ENCODE results near the gene TNFRSF8.

Gene TNFRSF8

DNA sequence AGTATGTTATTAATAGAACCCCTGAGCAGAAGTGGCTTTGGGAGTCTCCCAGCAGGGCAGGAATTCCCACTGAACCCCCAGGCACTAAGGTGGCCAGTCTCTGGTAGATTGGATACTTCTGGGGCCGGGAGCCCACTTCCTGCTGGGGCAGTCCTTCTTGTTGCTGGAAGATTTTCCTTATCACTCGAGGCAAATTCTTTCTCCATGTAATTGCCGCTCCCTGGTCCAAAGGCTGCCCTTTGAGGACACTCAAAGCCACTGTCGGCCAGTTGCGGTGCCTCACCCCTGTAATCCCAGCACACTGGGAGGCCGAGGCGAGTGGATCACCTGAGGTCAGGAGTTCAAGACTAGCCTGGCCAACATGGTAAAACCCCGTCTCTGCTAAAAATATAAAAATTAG, 81.1 kb downstream of the TNFRSF8 start:
- no peak for DNase-seq

DNA sequence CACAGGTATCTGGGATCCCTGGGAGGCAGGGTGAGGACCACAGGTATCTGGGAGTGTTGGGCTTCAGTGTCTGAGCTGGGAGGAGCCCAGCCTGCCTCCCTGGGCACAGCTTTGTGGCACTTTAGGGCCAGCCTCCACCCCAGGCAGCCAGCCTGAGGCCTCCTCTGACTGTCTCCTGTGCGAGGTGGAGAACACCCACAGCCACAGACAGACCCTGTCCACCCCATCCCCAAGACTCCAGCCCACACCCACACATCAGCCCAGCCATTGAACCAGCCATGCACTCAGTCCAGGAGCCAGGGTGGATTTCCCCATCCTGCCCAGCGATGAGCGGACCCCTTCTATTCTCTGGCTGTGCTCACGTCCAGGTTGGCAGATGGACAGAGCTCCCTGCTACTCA, 81.9 kb downstream of the TNFRSF8 start:
- no peak for DNase-seq

DNA sequence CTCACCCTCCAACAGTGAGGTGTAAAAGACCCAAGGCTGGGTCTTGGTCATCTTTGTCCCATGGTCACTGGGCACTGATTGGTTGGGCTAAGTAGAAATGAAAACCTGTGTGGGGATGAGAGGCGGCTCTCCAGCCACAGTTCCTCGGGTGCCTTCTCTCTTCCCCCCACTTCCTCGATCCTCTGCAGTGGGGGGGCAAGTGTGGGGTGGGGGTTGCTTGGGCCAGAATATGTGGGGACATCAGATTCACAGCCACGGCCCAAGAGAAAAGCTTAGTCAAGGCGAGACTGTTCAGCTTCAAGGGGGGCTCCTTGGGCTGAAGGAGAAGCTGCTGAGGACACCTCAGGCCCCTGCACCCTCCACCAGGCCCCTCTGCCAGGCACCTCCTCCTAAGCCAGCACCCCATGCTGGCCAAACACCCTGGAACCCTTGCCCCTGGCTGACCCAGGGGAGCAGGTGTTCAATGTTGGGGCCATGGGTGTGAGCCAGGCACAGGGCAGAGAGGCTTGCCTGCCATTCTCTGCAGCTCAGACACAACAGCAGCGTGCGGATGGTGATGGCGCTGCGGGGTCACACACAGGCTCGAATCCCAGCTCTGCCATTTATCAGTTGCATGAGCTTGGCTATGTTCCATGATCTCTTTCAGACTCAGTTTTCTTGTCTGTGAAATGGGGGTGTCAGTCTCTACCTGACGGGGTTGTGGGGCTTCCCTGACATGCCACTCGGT, 82.7 kb downstream of the TNFRSF8 start:
- DNase-seq: no peak

DNA sequence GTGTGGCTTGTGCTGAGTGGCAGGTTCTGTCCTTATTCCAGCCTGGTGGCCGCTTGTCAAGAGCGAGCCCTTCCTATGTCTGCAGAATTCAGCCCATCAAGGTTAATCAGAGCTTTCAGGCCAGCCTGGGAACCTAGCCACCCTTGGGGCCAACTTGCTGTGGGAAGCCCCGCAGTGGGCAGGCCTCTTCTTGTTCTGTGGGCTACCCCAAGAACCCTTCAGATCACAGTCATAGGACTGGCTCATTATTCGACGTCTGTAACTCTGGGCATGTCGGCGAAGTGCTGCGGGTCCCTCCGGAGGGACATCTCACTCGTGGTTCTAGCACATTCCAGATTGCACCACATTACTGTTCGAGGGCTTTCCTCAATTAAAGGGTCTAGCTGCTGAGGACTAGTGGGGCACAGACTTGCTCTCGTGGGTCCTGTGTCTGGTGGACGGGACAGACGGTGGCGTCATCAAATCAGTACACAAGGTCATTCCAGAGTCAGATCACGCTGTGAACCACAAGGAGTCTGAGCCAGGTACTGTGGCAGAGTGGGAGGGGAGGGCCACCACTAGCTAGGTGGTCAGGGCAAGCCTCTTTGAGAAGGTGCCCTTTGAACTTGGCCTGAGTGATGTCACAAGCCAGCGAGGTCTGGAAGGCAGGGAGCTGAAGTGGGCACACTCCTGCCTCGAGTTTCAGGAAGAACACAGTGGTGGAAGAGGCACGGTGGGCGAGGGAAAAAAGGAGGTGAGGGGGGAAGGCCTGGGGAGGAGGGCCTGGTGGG, 83.4 kb downstream of the TNFRSF8 start:
- no peak for DNase-seq

DNA sequence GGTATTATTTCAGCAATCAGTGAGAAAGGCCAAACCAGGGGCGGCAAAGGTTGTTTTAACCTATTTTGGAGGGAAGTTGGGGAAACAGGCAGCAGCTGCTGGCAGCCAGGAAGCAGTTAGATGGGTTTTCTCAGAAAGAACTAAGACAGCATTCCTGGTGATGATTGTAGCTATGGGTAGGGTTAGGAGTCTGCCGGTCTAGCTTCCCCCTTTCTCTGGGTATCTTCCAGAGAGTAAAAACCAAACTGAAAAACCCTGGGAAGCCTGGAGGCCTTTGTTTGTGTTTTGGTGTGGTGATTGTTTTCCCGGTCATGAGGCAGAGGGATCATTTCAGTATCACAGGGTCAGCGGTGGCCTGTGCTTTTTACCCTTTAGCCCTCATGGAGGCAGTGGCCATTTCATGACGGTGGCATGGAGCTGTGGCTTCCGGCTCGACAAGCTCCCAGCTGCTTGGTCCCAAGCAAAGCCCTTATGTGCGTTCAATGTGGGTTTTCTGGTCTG, 84.1 kb downstream of the TNFRSF8 start:
- DNase-seq: no peak

DNA sequence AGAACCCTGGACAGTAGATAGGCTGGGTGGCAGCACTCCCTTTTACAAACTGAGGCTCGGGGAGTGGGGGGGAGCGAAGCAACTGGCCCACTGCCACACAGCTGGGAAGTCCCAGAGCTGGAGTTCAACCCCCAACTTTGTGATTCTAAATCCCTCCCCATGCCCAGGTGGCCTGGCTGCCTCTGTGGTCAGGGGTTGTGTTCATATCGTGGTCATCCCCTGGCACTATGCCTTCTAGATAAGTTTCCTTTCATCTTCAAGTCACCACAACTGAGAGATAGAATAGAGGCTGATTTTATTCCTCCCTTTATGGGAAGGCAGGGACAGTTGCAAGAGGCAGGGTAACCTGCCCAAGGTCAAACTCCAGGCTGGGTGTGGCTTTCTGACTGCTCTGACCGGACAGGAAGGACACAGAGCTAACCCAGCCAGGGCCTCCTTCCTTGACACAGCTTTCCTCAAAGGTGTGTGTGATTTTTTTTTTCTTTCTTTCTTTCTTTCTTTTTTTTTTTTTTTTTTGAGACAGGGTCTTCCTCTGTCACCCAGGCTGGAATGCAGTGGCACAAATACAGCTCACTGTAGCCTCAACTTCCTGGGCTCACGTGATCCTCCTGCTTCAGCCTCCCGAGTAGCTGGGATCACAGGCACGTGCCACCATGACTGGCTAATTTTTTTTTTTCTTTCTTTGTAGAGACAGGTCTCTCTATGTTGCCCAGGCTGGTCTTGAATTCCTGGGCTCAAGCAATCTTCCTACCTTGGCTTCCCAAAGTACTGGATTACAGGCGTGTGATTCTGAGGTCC, 85.3 kb downstream of the TNFRSF8 start:
- DNase-seq: no peak

DNA sequence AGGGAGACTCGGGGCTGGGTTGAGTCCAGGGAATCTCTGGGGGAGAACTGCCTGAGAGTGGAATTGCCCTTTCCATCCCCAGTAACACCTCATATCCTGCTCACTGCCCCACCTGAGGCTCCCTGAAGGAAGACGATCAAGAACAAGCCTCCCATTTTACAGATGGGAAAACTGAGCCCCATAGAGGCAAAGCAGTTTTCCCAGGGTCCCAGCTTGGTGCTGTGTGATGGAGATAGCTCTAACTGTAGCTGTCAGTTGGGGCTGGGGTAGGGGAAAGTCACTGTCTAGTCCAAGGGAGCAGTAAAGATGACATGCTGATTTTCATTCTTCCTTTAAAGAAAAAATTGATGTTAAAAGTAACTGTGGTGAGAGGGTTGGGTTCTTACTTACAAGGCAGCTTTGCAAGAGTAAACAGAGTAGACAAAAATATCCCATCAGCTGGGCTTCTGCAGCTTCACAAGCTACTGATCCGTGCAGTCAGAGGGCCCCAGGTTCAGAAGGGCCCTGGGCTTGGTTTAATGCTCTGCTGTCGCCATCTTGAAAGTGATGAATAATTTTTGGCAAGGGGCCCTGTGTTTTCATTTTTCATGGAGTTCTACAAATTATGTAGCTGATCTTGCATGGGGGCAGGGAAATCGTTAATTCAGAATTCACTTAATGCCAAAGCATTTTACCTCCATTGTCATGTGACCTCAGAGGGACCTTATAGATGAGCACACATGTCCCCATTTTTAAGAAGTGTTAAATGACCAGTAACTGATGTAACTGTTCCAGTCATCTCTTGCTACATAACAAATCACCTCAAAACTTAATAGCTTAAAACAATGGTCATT, 86.1 kb downstream of the TNFRSF8 start:
- no peak for DNase-seq

DNA sequence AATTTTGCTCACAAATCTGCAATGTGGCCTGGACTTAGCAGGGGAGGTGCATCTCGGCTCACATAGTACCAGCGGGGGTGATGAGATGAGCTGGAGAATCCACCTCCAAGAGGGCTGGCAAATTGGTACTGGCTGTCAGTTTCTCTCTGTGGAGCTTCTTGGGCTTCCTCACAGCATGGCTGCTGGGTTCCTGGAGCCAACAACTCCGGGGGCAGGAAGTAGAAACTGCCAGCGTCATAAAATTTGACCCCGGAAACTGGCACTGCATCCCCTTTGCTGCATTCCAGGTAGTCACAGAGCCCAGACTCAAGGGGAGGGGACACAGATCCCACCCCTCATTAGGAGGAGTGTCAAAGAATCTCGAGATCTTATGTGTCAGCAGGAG, 86.7 kb downstream of the TNFRSF8 start:
- DNase-seq: no peak

DNA sequence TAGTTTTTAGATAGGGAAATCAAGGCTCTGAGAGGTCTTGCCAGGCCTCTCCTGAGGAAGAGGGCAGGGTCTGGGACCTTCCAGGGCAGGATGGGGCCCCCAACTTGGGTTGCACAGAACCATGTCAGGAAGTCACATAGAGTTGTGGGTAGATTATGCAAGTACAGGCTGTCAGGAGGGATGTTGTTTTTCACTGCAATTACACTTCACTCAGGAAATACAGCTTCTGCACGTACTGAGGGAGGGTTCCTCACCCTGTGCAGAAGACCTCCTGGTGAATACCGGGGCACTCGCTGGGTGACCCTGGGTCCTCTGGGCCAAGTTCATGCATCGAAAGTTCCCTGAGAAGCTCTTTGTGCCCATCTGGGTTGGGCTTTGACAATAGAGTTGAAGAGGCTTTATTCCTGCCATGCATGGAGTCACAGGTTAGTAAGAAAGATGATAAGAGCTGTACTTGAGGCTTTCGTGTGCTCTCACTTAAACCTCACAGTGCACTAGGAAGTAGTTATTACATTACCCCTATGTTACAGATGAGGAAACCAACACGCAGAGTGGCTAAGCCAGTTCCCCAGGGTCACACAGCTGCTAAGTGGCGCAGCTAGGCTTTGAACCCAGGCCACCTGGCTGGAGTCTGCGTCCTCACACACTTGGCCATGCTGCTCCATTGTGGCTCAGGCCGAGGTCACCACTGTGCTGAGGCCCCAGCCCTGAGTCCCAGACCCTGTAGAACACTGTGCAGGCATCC, 87.5 kb downstream of the TNFRSF8 start:
- DNase-seq: no peak

DNA sequence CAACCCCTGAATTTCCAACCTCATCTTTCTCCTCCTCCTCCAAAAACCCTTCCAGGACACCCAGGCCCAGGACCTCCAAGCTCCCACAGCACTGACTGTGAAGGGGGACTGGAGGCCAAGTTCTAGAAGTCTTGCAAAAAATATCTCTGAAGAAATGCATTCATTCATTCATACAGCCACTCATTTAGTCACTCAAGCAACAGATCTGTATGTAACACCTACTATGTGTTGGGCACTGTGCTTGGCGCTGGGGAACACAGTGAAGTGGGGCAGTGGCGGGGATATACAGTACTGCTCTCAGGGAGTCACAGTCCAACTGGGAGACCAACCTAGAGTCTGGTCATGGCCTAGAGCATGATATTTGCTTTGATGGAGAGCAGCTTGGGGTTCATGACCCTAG, 88.4 kb downstream of the TNFRSF8 start:
- DNase-seq: no peak

DNA sequence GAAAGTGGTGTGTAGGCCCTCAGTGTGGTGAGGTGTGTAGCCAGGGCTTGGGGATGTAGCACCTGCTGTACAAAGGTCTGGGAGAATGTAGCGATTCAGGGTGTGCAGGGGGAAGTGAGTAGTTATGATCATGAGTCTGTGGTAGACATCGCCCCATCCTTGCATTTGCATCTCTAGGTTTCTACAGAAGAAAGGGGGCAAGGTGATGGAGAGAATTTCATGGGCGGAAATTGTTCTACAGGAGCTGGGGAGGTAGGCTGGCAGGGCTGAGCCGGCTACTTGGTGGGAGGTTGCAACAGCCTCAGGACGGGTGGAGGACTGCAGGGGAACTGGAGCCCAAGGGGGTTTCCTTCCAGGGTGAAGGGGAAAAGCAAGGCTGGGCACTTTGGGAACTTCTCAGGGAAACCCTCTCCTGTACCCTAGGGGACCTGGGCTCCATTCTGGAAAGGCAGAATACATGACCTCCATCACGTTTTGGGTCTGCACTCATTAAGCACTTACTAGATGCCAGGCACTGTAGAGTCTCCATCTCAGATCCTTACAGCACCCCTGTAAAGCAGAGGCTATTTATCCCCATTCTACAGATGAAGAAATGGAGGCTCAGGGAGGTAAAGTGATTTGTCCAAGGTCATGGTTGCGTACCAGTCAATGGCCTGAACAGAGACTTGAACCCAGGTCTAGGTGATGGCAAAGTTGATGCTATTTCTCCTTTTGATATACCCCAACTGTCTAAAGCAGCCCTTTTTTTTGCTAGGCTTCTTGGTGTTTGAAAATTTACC, 89.2 kb downstream of the TNFRSF8 start:
- DNase-seq: no peak

DNA sequence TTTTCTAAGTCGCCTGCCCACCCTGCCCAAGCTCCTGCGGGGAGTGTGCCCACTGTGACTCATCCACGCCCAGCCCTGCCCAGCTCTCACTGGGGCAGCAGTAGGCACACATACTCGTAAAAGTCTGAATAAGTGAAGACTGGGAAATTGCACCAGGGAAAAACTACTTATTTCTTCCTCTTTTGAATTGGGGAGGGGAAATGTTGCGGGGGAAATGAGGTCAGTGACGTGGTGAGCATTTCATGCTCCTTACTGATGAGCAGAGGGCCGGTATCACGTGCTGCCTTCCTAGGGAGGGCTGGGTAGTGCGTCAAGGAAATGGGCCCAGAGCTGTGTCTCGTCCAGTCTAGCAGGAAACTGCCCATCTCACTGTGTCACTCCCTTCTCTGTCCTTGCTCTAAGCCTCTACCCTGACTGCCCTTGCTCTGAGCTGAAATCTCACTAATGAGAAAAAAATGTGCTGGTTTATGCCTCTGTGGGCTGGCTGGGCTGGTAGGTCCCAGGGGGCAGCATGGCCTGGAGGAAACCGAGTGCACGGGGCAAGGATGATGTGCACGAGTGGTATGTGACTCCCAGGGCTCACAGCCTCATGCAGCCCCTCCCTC, 90.2 kb downstream of the TNFRSF8 start:
- DNase-seq: no peak

DNA sequence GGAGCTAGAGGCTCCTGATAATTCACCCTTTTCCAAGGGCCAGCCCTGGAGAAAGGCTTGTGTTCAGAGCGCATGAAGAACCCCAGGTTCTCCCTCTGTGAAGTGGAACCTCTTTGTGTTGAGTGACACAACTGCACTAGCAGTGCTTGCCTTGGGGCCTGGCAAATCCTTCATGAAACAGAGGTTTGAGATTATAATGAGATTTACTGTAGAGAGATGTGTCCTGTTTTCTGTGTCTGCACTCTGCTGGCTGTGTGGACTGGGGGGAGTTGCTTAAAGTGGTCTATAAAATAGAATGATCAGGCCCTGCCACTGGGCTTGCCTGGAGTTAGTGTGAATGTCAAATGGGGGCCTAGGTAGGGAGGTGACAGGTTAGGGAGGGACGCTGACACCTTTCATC, 92.2 kb downstream of the TNFRSF8 start:
- DNase-seq: no peak

DNA sequence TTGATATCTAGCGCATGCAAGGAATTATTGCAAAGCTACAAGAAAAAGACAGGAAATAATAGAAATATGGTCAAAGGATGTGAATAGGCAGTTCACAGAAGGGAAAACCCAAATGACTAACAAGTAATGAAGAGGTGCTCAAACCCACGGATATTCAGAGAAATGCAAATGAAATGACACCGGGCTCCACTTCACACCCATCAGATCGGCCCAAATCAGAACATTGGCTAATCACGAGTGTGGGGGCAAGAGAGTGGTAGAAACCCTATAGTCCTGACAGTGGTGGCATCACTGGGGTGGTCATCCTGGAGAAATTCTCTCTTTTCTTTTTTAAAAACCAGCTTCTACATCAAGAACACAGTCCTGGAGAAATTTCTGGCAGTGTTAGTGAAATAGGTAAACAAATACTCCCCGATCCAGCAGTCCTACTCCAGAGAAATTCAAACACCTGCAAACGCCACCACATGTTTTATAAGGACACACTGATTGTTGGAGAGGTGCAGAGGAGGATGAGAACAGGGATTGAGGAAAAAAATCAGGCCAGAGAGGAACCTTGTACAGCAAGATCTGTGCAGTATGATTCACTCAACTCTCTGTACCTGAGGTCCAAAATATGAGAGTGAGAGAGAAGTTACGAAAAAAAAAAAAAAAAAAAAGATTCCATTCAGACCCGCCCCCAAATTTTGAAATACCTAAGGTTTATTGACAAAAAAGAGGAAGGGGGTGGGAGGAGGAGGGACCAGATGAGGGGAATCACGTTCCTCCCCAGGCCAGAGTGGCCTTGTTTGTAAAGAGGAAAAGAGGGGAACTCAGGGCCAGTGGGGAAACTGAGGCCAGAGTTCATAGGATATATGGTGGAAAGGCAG, 94.5 kb downstream of the TNFRSF8 start:
- no peak for DNase-seq

DNA sequence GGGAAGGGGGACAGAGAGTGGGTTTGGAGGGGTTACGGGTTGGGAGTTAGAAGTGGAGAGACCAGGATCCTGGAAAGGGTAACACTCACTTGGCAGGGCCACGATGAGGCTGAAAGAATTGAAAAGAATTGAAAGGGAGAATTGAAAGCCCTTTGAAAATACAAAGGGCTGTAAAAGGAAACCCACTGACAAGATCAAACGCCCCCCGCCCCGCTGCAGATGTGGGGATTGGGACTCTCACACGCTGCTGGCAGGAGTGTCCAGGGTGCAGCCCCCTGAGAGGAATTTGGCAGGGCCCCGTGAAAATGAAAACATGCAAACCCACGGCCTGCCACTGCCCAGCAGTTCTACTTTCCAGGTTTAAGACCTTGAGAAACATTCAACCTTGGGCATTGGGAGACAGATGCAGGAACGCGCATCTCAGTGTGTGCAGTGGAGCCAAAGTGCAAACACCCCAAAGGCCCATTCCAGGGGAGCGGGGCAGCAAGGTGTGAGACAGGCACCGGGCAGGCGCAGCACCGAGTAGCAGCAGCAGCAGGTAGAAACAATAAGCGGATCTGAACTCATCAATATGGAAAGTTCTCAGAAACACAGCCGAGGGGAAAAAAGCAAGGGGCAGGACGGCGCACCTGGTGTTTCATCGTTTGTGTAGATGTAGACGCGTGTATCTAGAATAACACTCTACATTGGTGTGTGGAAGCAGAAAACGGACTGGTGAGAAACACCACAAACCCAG, 95.4 kb downstream of the TNFRSF8 start:
- DNase-seq: no peak

DNA sequence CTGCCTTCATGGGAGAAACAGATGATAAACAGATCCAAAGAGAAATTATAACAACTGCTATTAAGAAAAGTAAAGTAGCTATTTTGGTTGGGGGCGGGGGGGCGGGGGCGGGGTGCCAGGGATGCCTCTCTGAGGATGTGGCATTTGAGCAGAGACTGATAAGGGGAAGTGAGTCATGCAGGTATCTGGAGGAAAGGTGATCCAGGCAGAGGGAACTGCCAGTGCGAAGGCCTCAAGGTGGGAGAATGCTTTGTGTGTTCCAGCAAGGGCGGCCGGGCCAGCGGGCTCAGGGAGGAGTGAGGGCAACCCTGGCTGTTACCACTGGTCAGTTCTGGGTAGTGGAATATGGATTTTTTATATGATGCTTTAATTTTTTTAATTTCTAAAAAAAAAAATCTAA, 96.7 kb downstream of the TNFRSF8 start:
- DNase-seq: no peak

DNA sequence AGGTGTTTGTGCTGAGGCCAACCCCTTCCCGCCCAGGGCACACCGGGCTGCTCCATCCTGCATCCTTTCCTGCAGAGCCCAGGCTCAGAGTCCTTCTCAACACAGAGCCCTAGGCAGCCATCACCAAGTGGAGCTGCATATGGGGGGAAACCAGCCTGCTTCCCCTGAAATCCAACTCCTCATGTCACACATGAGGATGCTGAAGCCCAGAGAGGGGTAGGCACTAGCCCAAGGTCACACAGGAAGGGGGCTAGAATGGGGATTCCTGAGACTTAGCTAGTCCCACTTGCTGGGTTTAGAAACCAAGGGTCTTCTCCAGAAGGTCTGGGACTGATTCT, 98.2 kb downstream of the TNFRSF8 start:
- DNase-seq: no peak

DNA sequence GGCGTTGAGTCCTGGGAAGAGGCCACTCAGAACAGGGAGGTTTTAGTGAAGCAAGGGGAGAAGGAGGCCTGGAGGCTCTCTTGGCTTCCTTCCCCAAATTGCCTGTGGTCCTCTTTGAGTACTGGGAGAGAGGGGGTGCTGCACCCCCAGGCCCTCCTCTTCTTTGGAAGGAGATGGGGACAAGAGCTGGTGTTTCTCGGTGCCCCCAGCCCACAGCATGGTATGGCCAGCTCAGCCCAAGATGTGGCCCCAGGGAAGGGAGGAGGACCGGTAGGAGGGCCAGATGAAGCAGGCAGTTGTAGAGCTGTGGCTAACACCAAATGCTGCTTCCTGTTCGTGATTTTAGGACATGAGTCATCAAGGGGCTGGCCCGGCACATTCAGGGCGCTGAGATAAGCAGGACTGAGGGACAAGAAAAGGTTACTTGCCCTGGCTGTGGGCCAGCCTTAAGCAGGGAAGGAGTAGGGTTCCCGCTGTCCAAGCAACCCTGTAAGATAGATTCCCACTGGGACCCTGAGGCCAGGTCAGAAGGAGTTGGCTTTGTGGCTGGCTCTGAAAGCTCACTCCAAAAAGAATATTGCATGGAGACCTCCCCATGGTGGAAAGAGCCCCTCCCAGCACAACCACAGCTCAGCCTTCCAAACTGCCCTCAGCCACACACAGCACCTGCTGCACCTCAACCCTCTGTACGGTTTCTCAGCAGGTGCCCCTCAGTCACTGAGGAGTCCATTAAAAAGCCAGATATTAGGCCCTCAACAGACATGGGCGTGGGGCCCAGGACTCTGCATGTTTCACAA, 98.8 kb downstream of the TNFRSF8 start:
- DNase-seq: no peak
